Measurements from ENCODE around the gene TPH1.

The TPH1 gene

GRCh38 chr11:18046116-18046777, at the start of gene TPH1:
Gene TPH1, minus strand, starts transcription at chr11:18046269. Its CDS starts 5,507 bp downstream, at chr11:18040762.
- peak in 2 of 51 donors; percentile 1 to 3 for DNase-seq

- DNase-seq, result no peak
Observed at GRCh38 chr11:18093959-18094358, 47.9 kb upstream of the TPH1 start.

- DNase-seq, result peak in 2 of 51 donors; percentile 3 to 5
Observed at GRCh38 chr11:18091731-18092130, 45.7 kb upstream of the TPH1 start.

GRCh38 chr11:18088966-18089365, 42.9 kb upstream of the TPH1 start:
- DNase-seq, result no peak

- DNase-seq, result no peak
Observed at GRCh38 chr11:18088366-18088765, 42.3 kb upstream of the TPH1 start.

GRCh38 chr11:18081551-18081950, 35.5 kb upstream of the TPH1 start:
- no peak for DNase-seq

- DNase-seq, result no peak
Observed at GRCh38 chr11:18080451-18080850, 34.4 kb upstream of the TPH1 start.

GRCh38 chr11:18078909-18079308, 32.8 kb upstream of the TPH1 start:
- DNase-seq, result no peak

- DNase-seq, result no peak
Observed at GRCh38 chr11:18075444-18075843, 29.4 kb upstream of the TPH1 start.

- no peak for DNase-seq
Observed at GRCh38 chr11:18071098-18071705, 25.1 kb upstream of the TPH1 start.

- DNase-seq, result no peak
Observed at GRCh38 chr11:18067372-18067771, 21.3 kb upstream of the TPH1 start.

GRCh38 chr11:18066626-18067025, 20.6 kb upstream of the TPH1 start:
- no peak for DNase-seq

GRCh38 chr11:18065572-18065971, 19.5 kb upstream of the TPH1 start:
- no peak for DNase-seq

GRCh38 chr11:18064450-18065054, 18.5 kb upstream of the TPH1 start:
- DNase-seq, result no peak

- DNase-seq, result no peak
Observed at GRCh38 chr11:18063862-18064434, 17.9 kb upstream of the TPH1 start.

- no peak for DNase-seq
Observed at GRCh38 chr11:18063125-18063524, 17.1 kb upstream of the TPH1 start.

- no peak for DNase-seq
Observed at GRCh38 chr11:18061351-18061750, 15.3 kb upstream of the TPH1 start.

- DNase-seq, result no peak
Observed at GRCh38 chr11:18056561-18057181, 10.6 kb upstream of the TPH1 start.

GRCh38 chr11:18054511-18055103, 8.5 kb upstream of the TPH1 start:
- no peak for DNase-seq

- no peak for DNase-seq
Observed at GRCh38 chr11:18050848-18051247, 4.8 kb upstream of the TPH1 start.

- DNase-seq, result no peak
Observed at GRCh38 chr11:18036456-18036855, 9.6 kb downstream of the TPH1 start.

- DNase-seq, result no peak
Observed at GRCh38 chr11:18027475-18027874, 18.6 kb downstream of the TPH1 start.
